ENCODE data around the gene PIF1.

The PIF1 gene

DNA sequence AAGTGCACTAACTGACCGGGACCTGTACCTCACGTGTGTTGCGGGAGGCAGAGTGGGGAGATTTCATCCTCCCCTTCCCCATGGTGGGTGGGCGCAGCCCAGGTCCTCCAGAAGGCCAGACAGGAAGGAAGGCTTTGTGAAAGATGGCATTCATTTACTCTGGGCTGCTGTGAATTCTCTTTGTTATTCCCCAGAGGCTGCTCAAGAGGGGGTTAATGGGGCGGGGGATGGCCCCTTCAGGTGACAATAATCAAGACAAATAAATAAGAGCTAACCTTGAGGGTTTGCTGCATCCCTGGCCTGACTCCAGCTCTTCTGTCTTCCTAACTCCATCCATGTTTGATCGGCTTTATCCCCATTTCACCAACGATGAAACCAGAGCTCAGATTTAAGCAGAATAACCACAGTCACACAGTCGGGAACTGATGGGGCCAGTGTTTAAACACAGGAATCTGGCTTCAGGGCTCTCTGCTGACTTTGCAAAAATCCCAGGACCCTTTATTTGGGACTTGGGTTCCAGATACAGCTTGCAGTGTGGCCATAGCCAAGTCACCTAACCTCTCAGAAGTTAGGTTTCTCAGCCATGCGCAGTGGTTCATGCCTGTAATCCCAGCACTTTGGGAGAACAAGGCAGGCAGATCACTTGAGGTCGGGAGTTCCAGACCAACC, 16.5 kb downstream of the PIF1 start:
- Histone ChIP-seq H3K4me2 (ENCODE audit: low read depth, low read length, poor library complexity, severe bottlenecking) (no peak overlapping the region), H3K9me3 (ENCODE audit: insufficient read depth, low read depth, low read length) (no peaks in the 10 kb centered on the region), H3F3A (ENCODE audit: low read depth) (peaks cover 2% of the 10 kb centered on the region; the same call in 1 of the 2 replicates), H4K20me1 (ENCODE audit: insufficient read depth, low read length, poor library complexity, severe bottlenecking) (no peaks in the 10 kb centered on the region), H3K79me2 (ENCODE audit: insufficient read depth, low read length) (no peaks in the 10 kb centered on the region), H3K9me2 (replicated peaks; ENCODE audit: low read depth, low read length) (no peaks in the 10 kb centered on the region), H3K4me3 (ENCODE audit: low read length, poor library complexity, severe bottlenecking) (no peak overlapping the region), H3K36me3 (ENCODE audit: insufficient read depth, low read length) (no peaks in the 10 kb centered on the region), H3K27me3 (ENCODE audit: insufficient read depth, low read length, poor library complexity, severe bottlenecking) (no peaks in the 10 kb centered on the region), H2AFZ (ENCODE audit: low read length) (no peak overlapping the region), H3K9ac (ENCODE audit: low read depth, low read length, poor library complexity, severe bottlenecking) (no peak overlapping the region), H3K4me1 (ENCODE audit: insufficient read depth, low read length, poor library complexity, severe bottlenecking) (peaks cover 12% of the 10 kb centered on the region)
- TF ChIP-seq, protein P1, sequence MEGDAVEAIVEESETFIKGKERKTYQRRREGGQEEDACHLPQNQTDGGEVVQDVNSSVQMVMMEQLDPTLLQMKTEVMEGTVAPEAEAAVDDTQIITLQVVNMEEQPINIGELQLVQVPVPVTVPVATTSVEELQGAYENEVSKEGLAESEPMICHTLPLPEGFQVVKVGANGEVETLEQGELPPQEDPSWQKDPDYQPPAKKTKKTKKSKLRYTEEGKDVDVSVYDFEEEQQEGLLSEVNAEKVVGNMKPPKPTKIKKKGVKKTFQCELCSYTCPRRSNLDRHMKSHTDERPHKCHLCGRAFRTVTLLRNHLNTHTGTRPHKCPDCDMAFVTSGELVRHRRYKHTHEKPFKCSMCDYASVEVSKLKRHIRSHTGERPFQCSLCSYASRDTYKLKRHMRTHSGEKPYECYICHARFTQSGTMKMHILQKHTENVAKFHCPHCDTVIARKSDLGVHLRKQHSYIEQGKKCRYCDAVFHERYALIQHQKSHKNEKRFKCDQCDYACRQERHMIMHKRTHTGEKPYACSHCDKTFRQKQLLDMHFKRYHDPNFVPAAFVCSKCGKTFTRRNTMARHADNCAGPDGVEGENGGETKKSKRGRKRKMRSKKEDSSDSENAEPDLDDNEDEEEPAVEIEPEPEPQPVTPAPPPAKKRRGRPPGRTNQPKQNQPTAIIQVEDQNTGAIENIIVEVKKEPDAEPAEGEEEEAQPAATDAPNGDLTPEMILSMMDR (conservative IDR thresholded peaks at IDR 0.05; ENCODE audit: low read length): no peak
- TF ChIP-seq EZH2phosphoT487 (IDR thresholded peaks at IDR 0.05; ENCODE audit: borderline replicate concordance): no peak

DNA sequence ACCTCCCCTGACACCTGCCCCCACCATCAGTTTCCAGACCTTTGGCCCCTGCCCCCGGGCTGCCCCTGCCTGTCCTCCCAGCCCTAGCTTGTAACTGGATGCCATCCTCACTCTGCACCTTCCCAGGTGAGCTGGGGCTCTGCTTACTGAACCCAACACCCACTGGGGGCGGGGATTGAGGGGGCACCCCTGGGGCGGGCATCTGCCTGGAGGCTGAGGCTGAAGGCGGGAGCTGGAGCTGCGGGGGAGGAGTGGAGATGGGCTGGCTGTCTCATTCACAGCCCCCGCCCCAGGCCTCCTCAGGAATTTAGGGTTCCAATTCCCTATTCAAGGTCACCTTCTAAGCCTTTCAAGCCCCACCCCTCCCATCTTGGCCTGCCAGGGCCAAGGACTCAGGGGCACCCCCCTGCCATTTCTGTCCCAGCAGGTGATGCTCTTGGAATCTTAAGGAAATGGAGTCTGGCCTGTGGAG, 17.7 kb downstream of the PIF1 start:
- Histone ChIP-seq H2AFZ (ENCODE audit: low read length) (no peak overlapping the region), H3F3A (ENCODE audit: low read depth) (no peaks in the 10 kb centered on the region), H3K4me2 (ENCODE audit: low read depth, low read length, poor library complexity, severe bottlenecking) (no peak overlapping the region), H3K27me3 (ENCODE audit: insufficient read depth, low read length, poor library complexity, severe bottlenecking) (no peaks in the 10 kb centered on the region), H3K4me3 (ENCODE audit: low read length, poor library complexity, severe bottlenecking) (no peak overlapping the region), H3K79me2 (ENCODE audit: insufficient read depth, low read length) (no peaks in the 10 kb centered on the region), H3K9me3 (ENCODE audit: insufficient read depth, low read depth, low read length) (no peaks in the 10 kb centered on the region), H3K4me1 (ENCODE audit: insufficient read depth, low read length, poor library complexity, severe bottlenecking) (peaks cover 2% of the 10 kb centered on the region), H3K9ac (ENCODE audit: low read depth, low read length, poor library complexity, severe bottlenecking) (no peak overlapping the region), H3K36me3 (ENCODE audit: insufficient read depth, low read length) (no peaks in the 10 kb centered on the region), H4K20me1 (ENCODE audit: insufficient read depth, low read length, poor library complexity, severe bottlenecking) (no peaks in the 10 kb centered on the region), H3K9me2 (replicated peaks; ENCODE audit: low read depth, low read length) (no peaks in the 10 kb centered on the region)
- no peak for TF ChIP-seq EZH2phosphoT487 (IDR thresholded peaks at IDR 0.05; ENCODE audit: borderline replicate concordance)
- TF ChIP-seq, protein P1 (conservative IDR thresholded peaks at IDR 0.05; ENCODE audit: low read length): no peak

DNA sequence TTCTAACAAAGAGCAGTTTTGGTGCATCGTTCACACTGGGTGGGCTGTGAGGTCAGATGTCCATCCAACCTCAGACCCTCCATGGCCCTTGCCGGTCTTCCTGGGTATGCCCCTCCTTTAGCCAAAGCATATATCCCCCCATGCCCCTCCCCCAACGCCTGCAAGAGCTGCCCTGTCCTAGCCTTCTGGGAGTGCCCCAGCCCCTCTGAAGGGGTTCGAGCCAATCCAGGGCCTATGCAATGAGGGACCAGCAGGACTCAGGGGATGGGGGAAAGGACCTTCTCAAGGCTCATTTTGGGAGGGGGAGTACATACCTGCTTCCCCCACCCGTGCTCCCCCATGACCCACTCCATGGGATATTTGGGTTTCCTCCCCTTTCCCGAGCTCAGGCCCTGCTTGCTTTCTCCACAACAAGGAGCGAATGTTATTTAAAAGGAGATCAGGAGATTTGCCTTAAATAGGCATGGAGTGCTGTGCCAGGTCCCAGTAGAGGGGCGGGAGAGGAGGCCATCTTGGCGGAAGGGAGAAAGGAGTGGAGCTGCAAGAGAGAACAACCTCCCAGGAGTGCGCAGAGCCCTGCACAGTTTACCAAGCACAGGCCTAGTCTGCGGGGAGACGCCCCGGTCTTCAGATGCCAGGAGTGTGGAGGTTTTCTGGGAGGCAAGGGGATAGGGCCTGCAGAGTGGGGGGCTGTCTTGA, 18.2 kb downstream of the PIF1 start:
- H3K4me3 ChIP-seq (ENCODE audit: low read length, poor library complexity, severe bottlenecking): no peak overlapping the region
- no peak overlapping the region for H3K9ac ChIP-seq (ENCODE audit: low read depth, low read length, poor library complexity, severe bottlenecking)
- H3K9me3 ChIP-seq (ENCODE audit: insufficient read depth, low read depth, low read length): no peaks in the 10 kb centered on the region

More for the DNA sequence above, 18.2 kb downstream of the PIF1 start:
- H4K20me1 ChIP-seq (ENCODE audit: insufficient read depth, low read length, poor library complexity, severe bottlenecking): no peaks in the 10 kb centered on the region
- H3K27me3 ChIP-seq (ENCODE audit: insufficient read depth, low read length, poor library complexity, severe bottlenecking): no peaks in the 10 kb centered on the region
- H3K4me2 ChIP-seq (ENCODE audit: low read depth, low read length, poor library complexity, severe bottlenecking): no peak overlapping the region
- no peaks in the 10 kb centered on the region for H3K79me2 ChIP-seq (ENCODE audit: insufficient read depth, low read length)
- H3K36me3 ChIP-seq (ENCODE audit: insufficient read depth, low read length): no peaks in the 10 kb centered on the region
- H2AFZ ChIP-seq (ENCODE audit: low read length): no peak overlapping the region
- H3K9me2 ChIP-seq (replicated peaks; ENCODE audit: low read depth, low read length): no peaks in the 10 kb centered on the region
- H3F3A ChIP-seq (ENCODE audit: low read depth): no peaks in the 10 kb centered on the region
- TF ChIP-seq, protein P1 (conservative IDR thresholded peaks at IDR 0.05; ENCODE audit: low read length): no peak
- no peak for TF ChIP-seq EZH2phosphoT487 (IDR thresholded peaks at IDR 0.05; ENCODE audit: borderline replicate concordance)
- H3K4me1 ChIP-seq (ENCODE audit: insufficient read depth, low read length, poor library complexity, severe bottlenecking): no peaks in the 10 kb centered on the region

All from Loucy (cell line).